HG03571 (cell line): ENCODE data around the gene CMTM4.
"Not testable (repeated sequence)": the region's sequence is repeated elsewhere in the genome, so short reads cannot be mapped to it uniquely, and the experiment has no call there.

ENCODE experiments used
- ATAC-seq: cut with Tn5 transposase; IDR thresholded peaks from one replicate; pipeline ENCODE4 v1.9.1; 2021; ENCODE audit not compliant: unreplicated experiment

The CMTM4 gene

GRCh38 chr16:66649167-66649566, 47.4 kb downstream of the CMTM4 start:
- ATAC-seq, result no peak

GRCh38 chr16:66647866-66648265, 48.7 kb downstream of the CMTM4 start:
- ATAC-seq, result no peak

GRCh38 chr16:66641387-66641786, 55.2 kb downstream of the CMTM4 start:
- ATAC-seq, result no peak

GRCh38 chr16:66640724-66641314, 55.7 kb downstream of the CMTM4 start:
- ATAC-seq, result no peak

- ATAC-seq, result no peak
Observed at GRCh38 chr16:66639091-66639885, 57.3 kb downstream of the CMTM4 start.

GRCh38 chr16:66637806-66638205, 58.7 kb downstream of the CMTM4 start:
- ATAC-seq, result no peak

- ATAC-seq, result no peak
Observed at GRCh38 chr16:66636199-66636598, 60.3 kb downstream of the CMTM4 start.

GRCh38 chr16:66635406-66635805, 61.1 kb downstream of the CMTM4 start:
- ATAC-seq, result no peak

- no peak for ATAC-seq
Observed at GRCh38 chr16:66634527-66635196, 61.9 kb downstream of the CMTM4 start.

GRCh38 chr16:66631558-66631957, 65.0 kb downstream of the CMTM4 start:
- ATAC-seq, result not testable (repeated sequence)

- ATAC-seq, result not testable (repeated sequence)
Observed at GRCh38 chr16:66630561-66631260, 65.8 kb downstream of the CMTM4 start.

- ATAC-seq, result no peak
Observed at GRCh38 chr16:66629856-66630255, 66.7 kb downstream of the CMTM4 start.

GRCh38 chr16:66627611-66628378, 68.7 kb downstream of the CMTM4 start:
- ATAC-seq, result not testable (repeated sequence)

GRCh38 chr16:66623755-66624154, 72.8 kb downstream of the CMTM4 start:
- ATAC-seq, result no peak

GRCh38 chr16:66622863-66623262, 73.7 kb downstream of the CMTM4 start:
- no peak for ATAC-seq

GRCh38 chr16:66621973-66622372, 74.6 kb downstream of the CMTM4 start:
- no peak for ATAC-seq

- ATAC-seq, result no peak
Observed at GRCh38 chr16:66620429-66620795, 76.1 kb downstream of the CMTM4 start.

GRCh38 chr16:66619534-66620428, 76.8 kb downstream of the CMTM4 start:
- no peak for ATAC-seq

- ATAC-seq, result no peak
Observed at GRCh38 chr16:66618588-66619375, 77.8 kb downstream of the CMTM4 start.
